ENCODE results near the gene TP53I13.
A peak's percentile ranks its signal among the peaks of the same experiment; 100 is the strongest.

TP53I13 gene

DNA sequence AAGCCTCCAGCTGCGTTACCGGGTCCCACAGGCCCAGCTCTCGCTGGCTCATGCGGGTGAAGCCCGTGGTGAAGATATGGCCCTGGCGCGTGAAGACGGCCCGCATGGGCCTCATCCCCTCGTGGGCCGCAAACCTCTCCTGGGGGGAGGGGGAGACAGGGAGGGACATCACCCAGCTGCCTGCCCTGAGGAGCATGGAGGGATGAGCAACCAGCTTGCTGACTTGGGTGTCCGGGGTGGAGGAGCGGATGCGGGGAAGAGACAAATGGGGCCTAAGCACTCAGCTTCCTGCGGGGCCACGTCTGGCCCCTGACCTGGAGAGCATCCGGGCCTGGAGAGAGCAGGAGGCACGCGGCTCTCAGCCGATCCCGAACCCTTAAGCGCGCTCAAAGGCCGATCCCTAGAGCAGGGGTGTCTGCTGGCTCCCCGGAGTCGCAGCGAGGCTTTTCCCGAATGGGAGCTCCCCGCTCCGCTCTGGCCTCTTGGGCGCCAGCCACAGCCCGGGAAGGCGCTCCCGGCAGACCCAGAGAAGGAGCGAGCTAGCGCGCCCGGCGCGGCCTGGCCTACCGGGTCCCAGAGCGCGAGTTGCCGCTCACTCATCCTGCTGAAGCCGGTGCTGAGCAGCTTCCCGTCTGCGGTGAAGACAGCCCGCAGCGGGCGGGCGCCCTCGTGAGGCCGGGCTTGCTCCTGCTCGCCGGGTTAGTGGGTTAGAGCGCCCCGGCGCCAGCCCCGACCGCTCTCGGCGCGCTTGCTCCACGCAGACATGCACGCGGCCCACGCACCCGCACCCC is 49.2 kb downstream of the TP53I13 start:
- DNase-seq = peak; percentile 89

DNA sequence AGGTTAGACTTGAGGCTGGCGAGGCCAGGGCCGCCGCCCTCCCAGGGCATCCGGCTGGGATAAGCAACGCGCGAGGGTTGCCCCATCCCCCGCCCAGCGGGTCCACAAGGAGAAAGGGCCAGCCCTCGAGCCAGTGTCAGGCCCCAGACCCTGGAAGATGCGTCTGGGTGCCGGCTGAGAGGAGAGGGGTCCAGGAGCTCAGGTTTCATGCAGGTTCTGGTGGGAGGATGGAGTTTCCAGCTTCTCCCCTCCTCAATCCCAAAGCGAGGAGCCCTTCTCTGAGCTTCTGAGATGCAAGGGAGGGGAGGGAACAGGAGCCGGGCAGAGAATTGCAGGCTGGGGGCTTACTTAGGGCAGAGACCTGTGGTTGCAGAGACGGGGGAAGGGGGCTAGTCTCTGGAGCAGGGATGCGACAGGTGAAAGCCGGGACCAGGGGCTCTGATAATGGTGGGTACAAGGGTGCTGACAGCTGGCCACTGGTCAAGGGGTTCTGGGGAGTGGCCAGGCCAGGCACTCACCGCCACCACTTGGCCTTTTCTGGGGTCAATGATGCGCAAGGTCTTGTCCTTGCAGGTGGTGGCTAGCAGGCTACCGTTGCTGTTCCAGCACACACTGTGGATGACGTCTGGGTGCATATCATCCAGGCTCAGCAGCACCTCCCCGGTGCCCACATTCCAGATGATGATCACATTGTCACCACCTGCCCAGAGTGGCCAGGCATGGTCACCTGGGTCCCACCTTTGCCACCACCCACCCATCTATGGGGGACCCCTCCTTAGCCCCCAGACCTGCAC is 50.0 kb downstream of the TP53I13 start:
- DNase-seq = no peak

DNA sequence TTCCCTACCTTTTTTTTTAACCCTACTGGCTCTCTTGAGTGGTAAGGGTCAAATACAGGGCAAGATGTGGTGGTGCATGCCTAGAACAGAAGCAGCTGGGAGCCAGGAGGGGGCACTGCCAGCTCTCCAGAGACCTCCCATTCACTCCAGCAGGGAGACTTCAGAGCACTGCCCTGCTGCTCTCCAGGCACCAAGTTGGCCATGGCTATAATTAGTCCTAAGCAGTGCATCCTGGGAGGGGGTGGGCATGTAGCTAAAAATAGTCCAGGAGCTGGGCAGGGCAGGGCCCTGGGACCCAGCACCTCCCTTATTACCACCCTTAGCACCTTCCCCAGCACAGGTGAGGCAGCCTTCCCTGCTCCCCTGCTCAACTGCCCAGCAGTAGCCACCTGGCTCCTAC is 50.8 kb downstream of the TP53I13 start:
- no peak for DNase-seq

DNA sequence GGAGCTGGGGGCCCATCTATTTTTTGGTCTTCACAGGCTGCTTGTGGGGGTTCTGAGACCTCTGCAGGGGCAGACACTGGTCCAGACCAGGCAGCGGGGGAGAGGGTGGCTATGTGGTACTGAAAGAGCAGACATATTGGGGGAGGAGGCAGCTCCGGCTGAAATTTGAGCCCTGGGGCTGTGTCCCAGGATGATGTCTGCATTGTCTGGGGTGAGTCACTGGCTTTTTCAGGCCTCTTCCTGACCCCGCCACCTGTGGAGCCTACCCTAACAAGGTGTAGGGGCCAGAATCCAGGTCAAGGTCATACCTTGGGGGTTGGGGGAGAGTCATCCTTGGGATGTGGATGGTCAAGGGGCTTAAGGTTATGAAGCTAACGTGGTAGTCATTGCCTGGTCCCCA is 51.8 kb downstream of the TP53I13 start:
- no peak for DNase-seq

DNA sequence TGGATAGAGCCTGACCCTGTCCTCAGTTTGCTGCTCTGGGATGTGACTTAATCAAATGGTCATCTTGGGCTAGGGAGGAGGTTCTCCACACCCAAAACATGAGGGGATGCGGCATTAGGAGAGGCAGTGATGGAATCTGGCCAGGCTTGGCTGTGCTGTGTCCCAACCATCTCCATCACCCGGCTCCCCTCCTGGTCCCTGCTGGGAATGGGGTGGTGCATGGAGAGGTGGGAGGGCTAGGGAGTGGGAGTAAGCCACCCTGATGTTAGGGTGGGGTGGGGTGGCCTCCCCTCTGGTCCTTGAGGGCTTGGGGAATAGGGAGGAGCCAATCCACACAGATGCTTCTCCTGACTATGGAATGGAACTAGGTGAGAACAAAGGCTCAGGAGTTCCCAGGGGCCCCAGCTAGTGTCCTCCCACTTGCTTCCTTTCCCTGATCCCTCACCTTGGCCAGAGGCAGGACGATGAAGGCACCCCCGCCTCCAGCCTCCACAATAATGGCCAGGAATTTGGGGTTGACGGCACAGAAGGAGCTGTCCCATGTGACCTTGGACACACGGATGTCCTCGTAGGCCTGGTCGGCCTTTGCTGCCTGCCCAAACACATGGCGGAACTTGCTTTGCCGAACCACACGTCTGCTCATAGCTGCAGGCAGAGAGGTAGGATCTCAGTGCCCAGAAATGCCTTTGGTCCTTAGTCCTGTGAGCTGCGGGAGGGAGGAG is 52.4 kb downstream of the TP53I13 start:
- DNase-seq = no peak

DNA sequence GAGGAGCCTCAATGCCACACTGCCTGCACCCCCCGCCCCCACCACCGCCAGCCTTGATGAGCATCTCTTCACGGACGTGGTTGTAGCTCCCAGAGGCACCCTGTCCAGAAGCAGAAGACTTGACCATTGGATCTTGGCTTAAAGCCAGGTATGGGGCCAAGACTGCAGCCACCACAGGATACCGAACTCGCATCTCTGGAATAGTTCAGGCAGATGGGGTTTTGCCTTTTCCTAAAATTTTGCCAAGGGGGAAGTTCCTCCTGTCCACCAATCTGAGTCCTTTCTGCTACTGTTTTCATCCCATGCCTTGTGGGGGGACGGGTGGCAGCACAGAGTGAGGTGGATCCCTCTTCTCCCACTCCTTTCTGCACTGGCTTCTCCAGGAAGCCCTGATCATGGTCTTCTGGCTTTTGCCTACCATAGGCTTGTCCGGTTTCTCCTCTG is 53.3 kb downstream of the TP53I13 start:
- DNase-seq = no peak

All from activated naive CD4-positive, alpha-beta T cell treated with Interleukin-2 at 50 U/mL for 16 hours (primary cell).